Suppressor macrophage treated with lipopolysaccharide for 4 hours (primary cell): ENCODE data around the gene SOX18.

Experiments used
- DNase-seq: peaks from one replicate; pipeline ENCODE4 v3.0.0-alpha.2; 2020

SOX18 gene

DNA sequence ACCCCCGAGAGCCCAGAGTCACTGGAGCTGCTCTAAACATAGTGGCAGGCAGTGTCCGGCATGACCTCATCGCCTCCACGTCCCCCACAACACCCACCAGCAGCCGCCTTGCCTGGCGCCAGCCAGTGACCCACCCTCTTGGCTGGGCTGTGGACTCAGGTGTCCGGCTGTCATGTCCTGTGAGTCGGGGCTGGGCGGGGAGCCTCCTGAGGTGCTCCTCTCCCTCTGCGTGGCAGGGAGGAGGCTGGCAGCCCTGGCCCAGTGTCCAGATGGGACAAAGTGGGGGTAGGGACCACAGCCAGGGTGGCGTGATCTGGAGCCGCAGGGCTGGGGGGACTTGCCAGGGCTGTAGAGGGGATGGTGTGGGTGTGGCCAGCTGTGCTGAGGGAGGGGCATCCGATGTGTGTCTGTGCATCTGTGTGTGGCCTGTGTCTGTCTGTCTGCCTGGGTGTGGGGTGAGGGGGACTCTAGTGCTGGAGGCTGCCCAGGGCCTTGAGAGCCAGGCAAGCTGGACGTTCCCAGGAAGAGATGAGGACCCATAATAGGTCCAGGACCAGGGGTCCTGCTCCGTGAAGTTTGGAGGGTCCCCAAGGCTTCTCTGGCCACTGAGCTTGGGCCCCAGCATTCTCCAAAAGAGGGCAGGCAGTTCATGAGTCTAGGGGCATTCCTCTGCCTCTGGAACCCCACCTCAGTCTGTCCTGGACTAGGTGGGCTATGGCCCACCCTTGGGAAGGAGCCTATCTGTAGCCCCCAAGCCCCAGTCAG, 2.3 kb upstream of the SOX18 start:
- no peak for DNase-seq

GRCh38 chr20:64051033-64051452, 1.6 kb upstream of the SOX18 start:
- DNase-seq: no peak

DNA sequence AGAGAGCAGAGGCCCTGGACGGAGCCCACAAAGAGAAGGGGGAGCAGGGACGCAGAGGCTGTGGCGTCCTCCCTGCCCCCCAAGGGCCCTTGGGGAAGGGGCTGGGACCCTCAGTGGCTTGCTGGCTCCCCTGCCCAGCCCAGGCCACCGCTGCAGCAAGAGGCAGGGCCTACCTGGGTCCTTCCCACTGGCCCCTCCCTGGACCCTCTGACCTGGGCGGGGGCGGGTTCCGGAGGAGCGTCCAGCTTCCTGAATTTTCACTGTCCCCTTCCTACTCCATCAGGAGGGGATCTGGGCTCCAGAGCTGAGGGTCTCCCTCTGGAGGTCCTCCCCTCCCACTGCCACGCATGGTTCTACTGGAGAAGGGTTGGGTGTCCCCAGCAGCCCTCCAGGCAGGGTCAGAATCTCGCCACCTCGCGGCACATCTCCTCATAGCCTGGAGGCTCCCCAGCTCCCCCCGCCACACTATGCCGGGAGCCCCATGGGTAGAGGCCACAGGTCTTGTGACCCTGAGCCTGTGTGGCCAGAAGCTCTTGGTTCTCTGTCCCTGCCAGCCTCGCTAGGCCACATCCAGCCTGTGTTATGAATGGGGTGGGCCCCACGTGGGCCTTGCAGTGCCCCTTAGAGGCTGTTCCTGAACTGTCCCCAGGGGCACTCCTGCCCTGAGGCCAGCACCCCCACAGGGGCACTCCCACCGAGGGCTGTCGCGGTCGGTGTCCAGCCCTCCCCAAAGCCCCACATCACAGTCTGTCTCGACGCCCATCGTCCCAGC, 1.0 kb upstream of the SOX18 start:
- DNase-seq: no peak

GRCh38 chr20:64049878-64050260, 430 bp upstream of the SOX18 start:
- DNase-seq: no peak

GRCh38 chr20:64048402-64049044, 916 bp downstream of the SOX18 start:
- no peak for DNase-seq

- no peak for DNase-seq
These were observed 1.5 kb downstream of the SOX18 start for GRCh38 chr20:64047968-64048401.

DNA sequence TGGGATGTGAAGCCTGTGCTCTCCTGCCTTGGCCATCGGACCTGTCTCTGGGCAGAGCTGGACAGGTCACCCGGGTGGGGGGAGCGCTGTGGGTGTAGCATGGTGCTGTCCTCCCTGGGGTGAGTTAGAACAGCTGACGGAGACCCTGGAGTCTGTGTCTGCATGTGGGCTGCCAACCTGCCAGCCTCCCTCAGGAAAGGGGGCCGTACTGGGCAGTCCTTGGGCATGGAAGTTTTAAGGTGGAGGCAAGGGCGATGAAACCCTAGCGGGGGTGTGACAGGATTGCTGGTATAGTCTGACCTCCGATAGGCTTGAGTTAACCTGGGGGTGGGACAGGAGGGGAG, 2.4 kb downstream of the SOX18 start:
- no peak for DNase-seq

- DNase-seq: no peak
These were observed 4.0 kb downstream of the SOX18 start for GRCh38 chr20:64045346-64046011.

DNA sequence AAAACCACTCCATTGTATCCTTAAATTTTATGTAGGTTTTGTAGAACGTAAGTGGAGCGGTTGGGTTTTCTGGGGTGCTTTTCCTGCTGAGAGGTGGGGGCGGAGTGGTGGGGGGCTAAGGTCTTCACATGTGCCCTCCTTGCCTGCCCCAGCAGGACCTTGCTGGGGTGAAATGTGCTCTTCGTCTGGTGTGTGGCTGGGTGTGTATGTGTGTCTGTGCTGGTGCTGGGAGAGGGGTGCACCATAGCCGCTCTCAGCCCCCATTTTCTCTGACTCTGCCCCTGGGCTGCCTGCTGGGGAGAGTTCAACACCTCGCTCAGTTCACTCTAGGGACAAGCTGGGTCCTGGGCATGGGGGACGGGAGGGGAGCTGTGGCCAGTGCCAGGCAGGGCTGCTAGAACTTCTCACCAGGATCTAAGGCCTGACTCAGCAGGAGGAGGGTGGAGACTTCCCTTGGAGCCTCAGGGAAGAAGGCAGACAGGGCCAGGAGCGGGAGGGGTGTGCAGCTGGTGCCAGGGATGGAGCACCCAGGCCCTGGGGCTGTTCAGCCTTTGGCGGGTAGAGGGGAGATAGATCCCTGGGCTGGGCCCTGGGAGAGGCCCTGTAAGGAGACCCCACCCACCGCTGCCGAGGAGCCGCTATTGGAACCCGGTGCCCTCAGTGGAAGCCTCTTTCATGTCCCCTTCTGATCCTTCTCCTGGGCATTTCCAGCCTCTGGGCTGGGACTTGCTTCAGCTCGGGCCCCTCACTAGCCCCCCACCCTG, 4.8 kb downstream of the SOX18 start:
- no peak for DNase-seq

- no peak for DNase-seq
These were observed 5.7 kb downstream of the SOX18 start for GRCh38 chr20:64043768-64044167.

GRCh38 chr20:64042054-64042781, 7.2 kb downstream of the SOX18 start:
- peak; percentile 21 for DNase-seq

DNA sequence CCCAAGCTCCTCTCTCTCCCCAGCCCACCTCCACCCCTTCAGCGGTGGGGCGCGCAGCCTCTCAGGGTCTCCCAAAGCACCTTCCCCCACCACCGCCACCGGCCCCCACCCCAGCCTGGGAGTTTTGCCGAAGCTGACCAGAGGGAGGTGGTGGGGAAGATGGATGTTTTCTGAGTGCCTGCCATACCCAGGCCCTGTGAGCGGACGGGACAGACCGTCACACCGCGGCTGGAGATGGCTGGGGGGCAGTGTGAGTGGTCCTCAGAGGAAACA, 7.7 kb downstream of the SOX18 start:
- DNase-seq: no peak

GRCh38 chr20:64041040-64041780, 8.2 kb downstream of the SOX18 start:
- no peak for DNase-seq

DNA sequence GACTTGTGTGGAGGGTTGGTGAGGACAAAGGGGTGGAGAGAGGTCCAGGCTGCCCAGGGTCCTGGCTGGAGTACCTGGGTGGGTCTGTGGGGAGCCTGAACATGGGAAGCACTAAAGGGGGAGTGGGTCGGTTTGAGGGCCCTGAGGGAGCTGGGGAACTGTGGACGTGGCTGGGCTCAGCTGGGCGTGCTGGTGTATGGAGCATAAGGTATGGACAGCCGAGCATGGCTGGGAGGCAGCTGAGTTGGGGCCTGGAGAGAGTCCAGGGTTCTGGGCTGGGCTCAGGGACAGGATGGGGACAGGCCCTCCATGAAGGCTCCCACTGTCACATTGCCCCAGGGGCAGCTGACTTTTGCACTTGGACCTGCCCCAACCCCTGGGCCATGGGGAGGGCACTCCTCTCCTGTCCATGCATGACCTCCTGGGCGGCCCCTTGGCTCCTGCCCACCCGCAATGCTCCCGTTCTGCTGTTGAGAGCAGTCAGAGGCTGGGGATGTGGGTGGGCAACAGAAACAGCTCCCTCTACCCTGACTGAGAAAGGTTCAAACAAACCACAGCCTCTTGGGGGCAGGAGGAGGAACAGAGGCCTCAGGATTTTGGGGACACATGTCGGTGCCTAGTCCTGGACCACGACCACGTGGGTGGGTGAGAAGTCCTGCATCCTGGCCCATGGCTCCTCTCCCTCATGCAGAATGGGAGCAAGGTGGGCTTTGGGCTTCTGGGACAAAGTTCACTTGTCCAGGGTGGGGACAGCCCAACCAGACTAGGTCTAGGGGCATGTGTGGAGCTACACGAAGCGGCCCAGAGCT, 9.0 kb downstream of the SOX18 start:
- DNase-seq: no peak

- no peak for DNase-seq
These were observed 9.9 kb downstream of the SOX18 start for GRCh38 chr20:64039293-64040160.

DNA sequence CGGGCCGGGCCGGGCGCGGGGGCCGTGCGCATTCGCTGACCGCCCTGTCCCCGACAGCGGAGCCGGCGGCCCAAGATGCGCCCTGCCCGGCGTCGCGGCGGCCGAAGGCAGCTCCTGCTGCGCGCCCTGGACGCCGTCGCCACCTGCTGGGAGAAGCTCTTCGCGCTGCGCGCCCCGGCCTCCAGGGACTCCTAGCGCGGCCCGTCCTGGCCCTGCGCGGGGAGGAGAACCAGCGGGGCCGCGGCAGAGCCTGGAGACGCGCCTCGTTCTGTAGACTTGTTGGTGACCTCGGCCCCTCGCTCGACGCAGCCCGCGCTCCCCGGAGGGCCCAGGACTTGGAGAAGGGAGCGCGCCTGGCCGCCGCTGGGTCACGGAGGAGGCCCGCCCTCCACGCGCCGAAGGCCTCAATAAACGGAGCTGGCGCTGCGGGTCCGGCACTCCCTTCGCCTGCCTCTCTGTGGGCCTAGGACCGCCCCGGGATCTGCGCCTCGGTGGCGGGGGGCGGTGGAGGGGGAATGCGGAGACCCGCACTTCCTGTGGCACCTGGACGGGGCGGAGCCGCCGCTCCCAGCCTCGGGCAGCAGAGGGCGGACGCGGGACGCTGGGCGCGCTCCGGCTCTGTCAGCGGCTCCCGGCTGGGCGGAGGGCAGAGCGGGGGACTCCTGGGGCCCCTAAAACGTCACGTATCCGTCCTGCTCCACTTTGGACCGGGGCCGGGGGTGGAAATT, 10.7 kb downstream of the SOX18 start:
- DNase-seq: peak; percentile 75

DNA sequence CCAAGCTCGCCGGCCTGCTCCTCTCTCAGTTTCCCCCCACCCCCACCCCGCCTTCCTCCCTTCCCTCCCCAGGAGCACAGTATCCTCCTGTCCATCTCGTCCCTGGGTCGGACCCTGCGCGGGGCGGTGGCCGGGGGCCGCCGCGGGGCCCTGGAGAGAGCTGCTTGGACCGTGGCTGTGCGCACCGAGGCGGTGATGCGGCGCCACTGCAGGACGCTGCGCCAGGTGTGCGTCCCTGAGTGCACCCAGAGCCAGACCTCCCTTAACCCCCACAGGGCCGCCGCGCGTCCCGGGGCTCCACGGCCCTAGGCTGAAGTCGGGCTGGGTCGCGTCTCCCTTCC, 11.2 kb downstream of the SOX18 start:
- DNase-seq: no peak

DNA sequence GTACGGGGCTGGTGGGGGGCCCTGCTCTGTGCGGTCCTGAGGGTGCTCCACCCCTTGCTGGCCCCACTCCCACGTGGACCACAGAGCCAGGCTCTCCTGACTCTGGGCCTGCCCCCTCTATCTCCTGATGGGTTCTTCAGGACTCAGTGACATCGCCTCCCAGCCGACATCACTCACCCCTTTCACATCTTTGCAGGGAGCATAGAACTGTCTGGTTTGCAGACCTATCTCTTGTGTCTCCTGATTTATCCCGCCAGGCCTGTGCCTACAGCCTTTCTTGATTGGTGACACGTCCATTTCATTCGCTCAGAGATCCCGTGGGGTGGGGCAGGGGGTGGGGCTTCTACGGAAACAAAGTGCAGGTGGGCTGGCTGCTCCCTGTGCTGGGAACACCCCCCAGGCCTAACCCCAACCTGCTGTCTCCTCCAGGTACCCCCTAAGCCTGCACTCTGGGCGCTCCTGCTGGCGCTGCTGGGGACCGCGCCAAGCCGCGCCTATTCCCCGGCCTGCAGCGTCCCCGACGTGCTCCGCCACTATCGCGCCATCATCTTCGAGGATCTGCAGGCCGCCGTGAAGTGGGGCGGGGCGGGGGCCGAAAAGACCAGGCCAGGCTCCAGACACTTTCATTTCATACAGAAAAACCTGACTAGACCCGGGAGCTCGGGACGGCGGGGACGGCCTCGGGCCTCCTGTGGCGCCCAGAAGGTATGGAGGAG, 11.8 kb downstream of the SOX18 start:
- no peak for DNase-seq

GRCh38 chr20:64037199-64037497, 12.3 kb downstream of the SOX18 start:
- no peak for DNase-seq
